Smooth muscle cell (in vitro differentiated cells): Measurements from ENCODE around the gene RERE. TPM values are rescaled to one million over a fixed set of nuclear protein-coding genes. Genes with fewer than 3 reads are reported as not detected.

Experiments used
- DNase-seq: peaks from one replicate; lab custom pipeline; 2025; ENCODE audit not compliant: unreplicated experiment; lab: John Stamatoyannopoulos, UW
- H2AFZ ChIP-seq: fragments of 200-600 bp; sonication (generic); 2 replicates; pipeline ENCODE4 v1.6.0; 2016; ENCODE audit warnings: antibody characterized with exemption, low read depth, mild to moderate bottlenecking
- H3F3A ChIP-seq: fragments of 200-600 bp; sonication (generic); 2 replicates; pipeline ENCODE4 v1.6.0; 2017; ENCODE audit warnings: antibody characterized with exemption, low read depth
- H3K27ac ChIP-seq: fragments of 200-600 bp; sonication (generic); 2 replicates; pipeline ENCODE4 v1.5.1; 2016; ENCODE audit warnings: low read depth, mild to moderate bottlenecking
- H3K27me3 ChIP-seq: fragments of 200-600 bp; sonication (generic); 2 replicates; pipeline ENCODE4 v1.6.1; 2016; ENCODE audit warnings: low read depth, mild to moderate bottlenecking
- H3K36me3 ChIP-seq: fragments of 200-600 bp; sonication (generic); 2 replicates; pipeline ENCODE4 v1.5.1; 2016; ENCODE audit warnings: low read depth
- H3K4me1 ChIP-seq: fragments of 200-600 bp; sonication (generic); 2 replicates; pipeline ENCODE4 v1.5.1; 2016; ENCODE audit warnings: low read depth
- H3K4me2 ChIP-seq: fragments of 200-600 bp; sonication (generic); 2 replicates; pipeline ENCODE4 v1.6.0; 2016; ENCODE audit warnings: mild to moderate bottlenecking
- H3K4me3 ChIP-seq: fragments of 200-600 bp; sonication (generic); 2 replicates; pipeline ENCODE4 v1.5.1; 2016; ENCODE audit warnings: mild to moderate bottlenecking
- H3K79me2 ChIP-seq: fragments of 200-600 bp; sonication (generic); 2 replicates; pipeline ENCODE4 v1.6.0; 2016; ENCODE audit warnings: low read depth, mild to moderate bottlenecking
- H3K9ac ChIP-seq: fragments of 200-600 bp; sonication (generic); 2 replicates; pipeline ENCODE4 v1.6.0; 2016; ENCODE audit warnings: low read depth
- H3K9me3 ChIP-seq: fragments of 200-600 bp; sonication (generic); replicated peaks from 2 replicates; pipeline ENCODE4 v1.5.1; 2016; ENCODE audit warnings: low read depth
- H4K20me1 ChIP-seq: fragments of 200-600 bp; sonication (generic); 2 replicates; pipeline ENCODE4 v1.6.0; 2016; ENCODE audit warnings: low read depth
- CTCF ChIP-seq: fragments of 200-600 bp; sonication (generic); IDR thresholded peaks from 2 replicates; pipeline ENCODE4 v1.5.1; 2017; ENCODE audit warnings: borderline replicate concordance, mild to moderate bottlenecking, antibody characterized with exemption; ENCODE audit not compliant: insufficient read depth, poor library complexity, severe bottlenecking
- WGBS: methylation state at CpG from one replicate; pipeline ENCODE4 v1.1.7; 2016; ENCODE audit warnings: low lambda C conversion rate; 5-methylcytosine and 5-hydroxymethylcytosine counted together
- polyA plus RNA-seq: library from polyadenylated mRNA; unstranded; fragments of >200 nt; fragmentation: Nextera tagmentation; extraction: Ambion mirVana; gene quantifications from 2 replicates; pipeline ENCODE4 v1.2.1, GENCODE V29; 2016
- total RNA-seq: library from RNA; depleted of rRNA; stranded (reverse); fragments of >200 nt; gene quantifications from 2 replicates; pipeline ENCODE4 v1.2.3, GENCODE V29; 2014

Gene RERE
- total and polyA plus RNA-seq, 2 experiments from 2014 or later, result 45.6 to 59.2 TPM

GRCh38 chr1:8345621-8346415 lies 471.6 kb downstream of the RERE start:
- H3F3A ChIP-seq, result no peaks in the 10 kb centered on the region
- H3K4me3 ChIP-seq, result no peak overlapping the region
- H4K20me1 ChIP-seq, result no peaks in the 10 kb centered on the region
- H3K27ac ChIP-seq, result no peak overlapping the region
- no peak overlapping the region for H3K9ac ChIP-seq
- WGBS, result 93% methylated on average over 18 of the region's 18 CpGs
- H3K36me3 ChIP-seq, result no peaks in the 10 kb centered on the region
- no peaks in the 10 kb centered on the region for H3K4me1 ChIP-seq
- no peaks in the 10 kb centered on the region for H3K9me3 ChIP-seq
- no peak for DNase-seq
- no peaks in the 10 kb centered on the region for H3K27me3 ChIP-seq
- H3K4me2 ChIP-seq, result no peak overlapping the region
- no peak for TF ChIP-seq CTCF
- H3K79me2 ChIP-seq, result no peaks in the 10 kb centered on the region
- no peak overlapping the region for H2AFZ ChIP-seq

- H4K20me1 ChIP-seq, result no peaks in the 10 kb centered on the region
- no peaks in the 10 kb centered on the region for H3K9me3 ChIP-seq
- no peaks in the 10 kb centered on the region for H3K27me3 ChIP-seq
- H3K4me1 ChIP-seq, result no peaks in the 10 kb centered on the region
- H3K36me3 ChIP-seq, result no peaks in the 10 kb centered on the region
- no peak overlapping the region for H3K27ac ChIP-seq
- H3K79me2 ChIP-seq, result no peaks in the 10 kb centered on the region
- TF ChIP-seq CTCF, result no peak
- no peak overlapping the region for H3K4me3 ChIP-seq
- H3F3A ChIP-seq, result no peaks in the 10 kb centered on the region
- no peak overlapping the region for H3K9ac ChIP-seq
- no peak overlapping the region for H3K4me2 ChIP-seq
- WGBS, result 95% methylated on average over 10 of the region's 10 CpGs
- H2AFZ ChIP-seq, result no peak overlapping the region
- no peak for DNase-seq
Measured at GRCh38 chr1:8344893-8345507, 472.4 kb downstream of the RERE start.

- H3K27ac ChIP-seq, result no peak overlapping the region
- no peaks in the 10 kb centered on the region for H3K27me3 ChIP-seq
- no peak for TF ChIP-seq CTCF
- no peak overlapping the region for H3K4me3 ChIP-seq
- no peaks in the 10 kb centered on the region for H3K36me3 ChIP-seq
- no peaks in the 10 kb centered on the region for H3K79me2 ChIP-seq
- no peaks in the 10 kb centered on the region for H3K9me3 ChIP-seq
- H3K4me1 ChIP-seq, result no peaks in the 10 kb centered on the region
- H3K9ac ChIP-seq, result no peak overlapping the region
- H2AFZ ChIP-seq, result no peak overlapping the region
- WGBS, result 50% methylated on average over 32 of the region's 32 CpGs
- H3F3A ChIP-seq, result no peaks in the 10 kb centered on the region
- peak; percentile 9 for DNase-seq
- no peaks in the 10 kb centered on the region for H4K20me1 ChIP-seq
- peak overlapping the region; percentile 69 for H3K4me2 ChIP-seq
Measured at GRCh38 chr1:8343464-8344001, 473.9 kb downstream of the RERE start.
